ENCODE measurements around the gene RNF4. TPM values are rescaled to one million over a fixed set of nuclear protein-coding genes. Genes with fewer than 3 reads are reported as not detected.
A peak's percentile ranks its signal among the peaks of the same experiment; 100 is the strongest.
"Not testable (repeated sequence)": the region's sequence is repeated elsewhere in the genome, so short reads cannot be mapped to it uniquely, and the experiment has no call there.

Gene RNF4
- total RNA-seq, 2 donors from 2014 or later, result 86.3 to 97.0 TPM

DNA sequence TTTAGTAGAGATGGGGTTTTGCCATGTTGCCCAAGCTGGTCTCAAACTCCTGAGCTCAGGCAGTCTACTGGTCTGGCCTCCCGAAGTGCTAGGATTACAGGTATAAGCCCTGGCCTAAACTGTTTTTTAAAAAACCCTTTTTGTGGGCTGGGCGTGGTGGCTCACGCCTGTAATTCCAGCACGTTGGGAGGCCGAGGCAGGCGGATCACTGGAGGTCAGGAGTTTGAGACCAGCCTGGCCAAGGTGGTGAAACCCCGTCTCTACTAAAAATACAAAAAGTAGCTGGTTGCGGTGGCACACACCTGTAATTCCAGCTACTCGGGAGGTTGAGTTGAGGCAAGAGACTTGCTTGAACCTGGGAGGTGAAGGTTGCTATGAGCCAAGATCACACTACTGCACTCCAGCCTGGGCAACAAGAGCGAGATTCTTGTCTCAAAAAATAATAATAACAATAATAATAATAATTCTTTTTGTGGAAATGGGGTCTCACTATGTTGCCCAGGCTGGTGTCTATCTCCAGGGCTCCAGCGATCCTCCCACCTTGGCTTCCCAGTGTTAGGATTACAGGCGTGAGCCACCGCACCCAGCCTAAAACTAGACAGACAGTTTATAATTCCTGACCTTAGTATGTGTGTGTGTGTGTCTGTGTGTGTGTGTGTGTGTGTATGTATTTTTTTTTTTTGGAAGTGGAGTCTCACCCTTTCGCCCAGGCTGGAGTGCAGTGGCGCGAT lies 78.2 kb downstream of the RNF4 start:
- DNase-seq; H3K9me3 Mint-ChIP-seq; H3K27me3 Mint-ChIP-seq (ENCODE audit: low read depth); H3K36me3 Mint-ChIP-seq (ENCODE audit: insufficient read depth in 2 of 2); ATAC-seq (replicated peaks in 1 of 2); H3K4me3 Mint-ChIP-seq; H3K27ac Mint-ChIP-seq: not testable (repeated sequence)
- H3K4me1 Mint-ChIP-seq (ENCODE audit: low read depth), result peaks cover 33% of the 10 kb centered on the region

DNA sequence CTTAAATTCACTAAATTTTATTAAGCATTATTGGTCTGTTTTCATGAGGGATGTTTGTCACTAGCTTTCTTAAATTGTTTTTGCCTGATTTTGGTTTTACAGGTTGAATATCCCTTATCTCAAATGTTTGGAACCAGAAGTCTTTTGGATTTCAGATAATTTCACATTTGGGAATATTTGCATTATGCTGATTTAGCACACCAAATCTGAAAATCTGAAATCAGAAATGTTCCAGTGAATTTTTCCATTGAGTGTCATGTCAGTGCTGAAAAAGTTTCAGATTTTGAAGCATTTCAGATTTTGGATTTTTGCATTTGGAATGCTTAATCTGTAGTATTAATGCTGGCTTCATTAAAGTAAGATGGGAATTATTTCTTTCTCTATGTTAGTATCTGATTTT lies 82.2 kb downstream of the RNF4 start:
- Mint-ChIP-seq H3K27ac (peak overlapping the region; percentile 54), H3K9me3 (peaks cover 0 to 3% of the 10 kb centered on the region in 2 donors), H3K36me3 (ENCODE audit: insufficient read depth in 2 of 2) (peaks cover 0 to under 1% of the 10 kb centered on the region in 2 donors), H3K4me3 (no peak overlapping the region), H3K4me1 (ENCODE audit: low read depth) (peaks cover 35% of the 10 kb centered on the region), H3K27me3 (ENCODE audit: low read depth) (no peaks in the 10 kb centered on the region)
- no peak for DNase-seq
- ATAC-seq (replicated peaks in 1 of 2), result no peak

DNA sequence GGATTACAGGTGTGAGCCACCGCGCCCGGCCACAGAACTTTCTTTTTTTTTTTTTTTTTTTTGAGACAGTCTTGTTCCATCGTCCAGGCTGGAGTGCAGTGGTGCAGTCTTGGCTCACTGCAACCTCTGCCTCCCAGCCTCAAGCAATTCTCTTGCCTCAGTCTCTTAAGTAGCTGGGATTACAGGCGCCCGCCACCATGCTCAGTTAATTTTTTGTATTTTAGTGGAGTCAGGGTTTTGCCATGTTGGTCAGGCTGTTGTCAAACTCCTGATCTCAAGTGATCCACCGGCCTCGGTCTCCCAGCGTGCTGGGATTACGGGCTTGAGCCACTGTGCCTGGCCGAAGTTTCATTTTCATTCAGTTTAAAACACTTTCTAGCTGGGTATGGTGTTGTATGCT lies 83.9 kb downstream of the RNF4 start:
- Mint-ChIP-seq H3K4me1 (ENCODE audit: low read depth) (peaks cover 34% of the 10 kb centered on the region), H3K36me3 (ENCODE audit: insufficient read depth in 2 of 2) (peaks cover 0 to 1% of the 10 kb centered on the region in 2 donors), H3K27ac (no peak overlapping the region), H3K4me3 (no peak overlapping the region), H3K27me3 (ENCODE audit: low read depth) (no peaks in the 10 kb centered on the region), H3K9me3 (no peaks in the 10 kb centered on the region)
- DNase-seq, result no peak
- no peak for ATAC-seq (replicated peaks in 1 of 2)

DNA sequence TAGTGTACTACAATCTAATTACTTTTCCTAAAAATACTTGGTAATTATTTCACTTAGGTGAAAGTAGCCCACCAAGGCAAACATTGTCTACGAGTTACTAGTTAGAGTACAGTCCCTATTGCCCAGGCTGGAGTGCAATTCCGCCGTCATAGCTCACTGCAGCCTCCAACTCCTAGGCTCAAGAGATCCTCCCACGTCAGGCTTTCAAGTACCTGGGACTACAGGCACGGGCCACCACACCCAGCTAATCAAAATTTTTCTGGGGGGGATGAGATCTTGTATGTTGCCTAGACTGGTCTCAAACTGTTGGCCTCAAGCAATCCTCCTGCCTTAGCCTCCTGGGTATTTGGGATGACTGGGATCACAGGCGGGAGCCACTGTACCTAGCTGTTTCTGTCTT lies 89.4 kb downstream of the RNF4 start:
- DNase-seq (no peak), ATAC-seq (replicated peaks in 1 of 2) (no peak)
- peaks cover 21% of the 10 kb centered on the region for H3K4me1 Mint-ChIP-seq (ENCODE audit: low read depth)
- no peak overlapping the region for H3K4me3 Mint-ChIP-seq
- no peaks in the 10 kb centered on the region for H3K27me3 Mint-ChIP-seq (ENCODE audit: low read depth)
- H3K9me3 Mint-ChIP-seq, result no peaks in the 10 kb centered on the region
- H3K36me3 Mint-ChIP-seq (ENCODE audit: insufficient read depth in 2 of 2), result peaks cover 3% of the 10 kb centered on the region in 2 donors
- H3K27ac Mint-ChIP-seq, result no peak overlapping the region

DNA sequence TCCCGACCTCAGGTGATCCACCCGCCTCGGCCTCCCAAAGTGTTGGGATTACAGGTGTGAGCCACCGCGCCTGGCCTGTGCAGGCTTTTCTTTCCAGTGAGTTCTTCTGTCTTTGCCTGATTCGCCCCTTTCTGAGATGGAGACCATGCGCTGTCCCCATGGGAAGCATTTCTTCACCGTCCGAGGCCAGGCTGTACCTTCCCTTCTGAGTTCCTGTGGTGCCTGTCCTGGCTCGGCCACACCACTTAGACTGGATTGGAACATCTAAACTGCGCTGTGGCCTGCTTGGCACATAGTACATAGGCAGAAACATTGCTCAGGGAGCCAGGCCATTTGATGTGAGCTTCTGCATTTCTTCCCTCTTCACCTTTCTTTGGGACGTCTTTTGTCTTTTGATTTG lies 91.3 kb downstream of the RNF4 start:
- Mint-ChIP-seq H3K36me3 (ENCODE audit: insufficient read depth in 2 of 2) (peaks cover 3% of the 10 kb centered on the region in 2 donors), H3K27me3 (ENCODE audit: low read depth) (no peaks in the 10 kb centered on the region), H3K4me1 (ENCODE audit: low read depth) (peaks cover 10% of the 10 kb centered on the region), H3K4me3 (no peak overlapping the region), H3K27ac (no peak overlapping the region), H3K9me3 (no peaks in the 10 kb centered on the region)
- no peak for DNase-seq
- ATAC-seq (replicated peaks in 1 of 2), result no peak

Other genes starting within 250 kb of the RNF4 start
- 10 to 100 TPM; 21.0 to 21.7 TPM for gene HAUS3, start 227.0 kb upstream of the RNF4 start, total RNA-seq
- gene POLN, start 227.0 kb upstream of the RNF4 start, total RNA-seq, result 1 to 10 TPM; 4.6 TPM
- 10 to 100 TPM; 10.1 to 11.3 TPM for gene MXD4, start 207.0 kb upstream of the RNF4 start, total RNA-seq
- 10 to 100 TPM; 14.4 to 24.4 TPM for gene ZFYVE28, start 50.5 kb upstream of the RNF4 start, total RNA-seq
- gene CFAP99, start 50.2 kb upstream of the RNF4 start, total RNA-seq, result not detected
- gene FAM193A, start 67.5 kb downstream of the RNF4 start, total RNA-seq, result 10 to 100 TPM; 36.2 to 36.5 TPM

Measured in activated T-cell treated with anti-CD3 and anti-CD28 coated beads, Interleukin-2, amount 50 U/mL, for 72 hours (primary cell).